Hematopoietic multipotent progenitor cell treated with erythropoietin and hydrocortisone succinate and interleukin-3 and kit ligand, for 4 days (in vitro differentiated cells): ENCODE data around the gene PDXDC1.
"Not testable (repeated sequence)": the region's sequence is repeated elsewhere in the genome, so short reads cannot be mapped to it uniquely, and the experiment has no call there.

Experiments used
- DNase-seq: peaks from one replicate; pipeline ENCODE4 v3.0.0-alpha.2; 2015

PDXDC1 gene, protein sequence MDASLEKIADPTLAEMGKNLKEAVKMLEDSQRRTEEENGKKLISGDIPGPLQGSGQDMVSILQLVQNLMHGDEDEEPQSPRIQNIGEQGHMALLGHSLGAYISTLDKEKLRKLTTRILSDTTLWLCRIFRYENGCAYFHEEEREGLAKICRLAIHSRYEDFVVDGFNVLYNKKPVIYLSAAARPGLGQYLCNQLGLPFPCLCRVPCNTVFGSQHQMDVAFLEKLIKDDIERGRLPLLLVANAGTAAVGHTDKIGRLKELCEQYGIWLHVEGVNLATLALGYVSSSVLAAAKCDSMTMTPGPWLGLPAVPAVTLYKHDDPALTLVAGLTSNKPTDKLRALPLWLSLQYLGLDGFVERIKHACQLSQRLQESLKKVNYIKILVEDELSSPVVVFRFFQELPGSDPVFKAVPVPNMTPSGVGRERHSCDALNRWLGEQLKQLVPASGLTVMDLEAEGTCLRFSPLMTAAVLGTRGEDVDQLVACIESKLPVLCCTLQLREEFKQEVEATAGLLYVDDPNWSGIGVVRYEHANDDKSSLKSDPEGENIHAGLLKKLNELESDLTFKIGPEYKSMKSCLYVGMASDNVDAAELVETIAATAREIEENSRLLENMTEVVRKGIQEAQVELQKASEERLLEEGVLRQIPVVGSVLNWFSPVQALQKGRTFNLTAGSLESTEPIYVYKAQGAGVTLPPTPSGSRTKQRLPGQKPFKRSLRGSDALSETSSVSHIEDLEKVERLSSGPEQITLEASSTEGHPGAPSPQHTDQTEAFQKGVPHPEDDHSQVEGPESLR

GRCh38 chr16:14974656-14975417 lies at the start of gene PDXDC1:
TSS of gene PDXDC1 (plus strand) at chr16:14975026. CDS start at chr16:14975200, 174 bp downstream.
- peak; percentile 99 for DNase-seq

- DNase-seq = peak; percentile 31
Observed at GRCh38 chr16:14928064-14928714, 46.6 kb upstream of the PDXDC1 start.

DNA sequence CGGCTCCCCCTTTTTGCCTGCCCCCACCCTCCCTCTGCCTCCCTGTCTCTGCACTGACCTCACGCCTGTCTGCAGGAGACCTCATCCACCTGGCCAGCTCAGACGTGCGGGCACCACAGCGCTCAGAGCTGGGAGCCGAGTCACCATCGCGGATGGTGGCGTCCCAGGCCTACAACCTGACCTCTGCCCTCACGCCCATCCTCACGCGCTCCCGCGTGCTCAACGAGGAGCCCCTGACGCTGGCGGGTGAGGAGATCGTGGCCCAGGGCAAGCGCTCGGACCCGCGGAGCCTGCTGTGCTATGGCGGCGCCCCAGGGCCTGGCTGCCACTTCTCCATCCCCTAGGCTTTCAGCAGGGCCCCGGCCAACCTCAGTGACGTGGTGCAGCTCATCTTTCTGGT lies 45.6 kb upstream of the PDXDC1 start:
- not testable (repeated sequence) for DNase-seq

- not testable (repeated sequence) for DNase-seq
Observed at GRCh38 chr16:14930246-14930645, 44.6 kb upstream of the PDXDC1 start.

DNA sequence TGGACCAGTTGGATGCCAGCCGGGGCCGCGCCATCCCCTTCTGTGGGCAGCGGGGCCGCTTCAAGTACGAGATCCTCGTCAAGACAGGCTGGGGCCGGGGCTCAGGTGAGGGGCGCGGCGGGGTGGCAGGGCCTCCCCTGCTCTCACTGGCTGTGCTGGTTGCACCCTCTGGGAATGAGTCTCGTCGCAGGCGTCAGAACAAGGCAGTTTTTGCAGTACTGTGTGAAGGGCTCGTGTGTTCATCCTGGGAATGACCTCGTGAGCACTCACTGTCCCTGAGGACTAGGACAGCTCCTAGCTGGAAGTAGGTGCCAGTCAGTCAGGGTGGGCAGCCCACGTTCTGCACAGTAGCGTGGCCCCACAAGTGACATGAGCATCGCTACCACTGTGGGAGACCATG lies 43.9 kb upstream of the PDXDC1 start:
- not testable (repeated sequence) for DNase-seq

GRCh38 chr16:14932581-14933375 lies 42.0 kb upstream of the PDXDC1 start:
- DNase-seq = not testable (repeated sequence)

DNA sequence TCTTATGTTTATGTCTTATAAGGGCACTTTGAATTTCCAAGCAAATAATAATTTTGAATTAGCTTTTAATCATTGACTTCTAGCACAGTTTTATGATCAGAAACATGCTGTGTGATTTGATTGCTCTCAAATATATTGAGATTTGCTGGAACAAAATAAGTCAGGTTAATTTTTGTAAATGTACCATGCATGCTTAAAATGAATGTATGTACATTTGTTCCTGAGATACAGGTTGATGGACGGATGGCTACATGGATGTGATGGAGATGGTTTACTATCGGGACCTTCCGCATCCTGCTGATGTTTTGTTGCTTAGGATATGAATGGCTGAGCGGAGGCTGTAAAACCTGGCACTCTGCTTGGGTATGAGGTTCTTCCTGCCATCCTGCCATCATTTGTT lies 37.7 kb upstream of the PDXDC1 start, which contains the start of gene NPIPA1:
NPIPA1 (plus strand) TSS at position 301 of the 400 bp plus-strand sequence; CDS start at position 301, 0 bp downstream.
- DNase-seq = not testable (repeated sequence)

DNA sequence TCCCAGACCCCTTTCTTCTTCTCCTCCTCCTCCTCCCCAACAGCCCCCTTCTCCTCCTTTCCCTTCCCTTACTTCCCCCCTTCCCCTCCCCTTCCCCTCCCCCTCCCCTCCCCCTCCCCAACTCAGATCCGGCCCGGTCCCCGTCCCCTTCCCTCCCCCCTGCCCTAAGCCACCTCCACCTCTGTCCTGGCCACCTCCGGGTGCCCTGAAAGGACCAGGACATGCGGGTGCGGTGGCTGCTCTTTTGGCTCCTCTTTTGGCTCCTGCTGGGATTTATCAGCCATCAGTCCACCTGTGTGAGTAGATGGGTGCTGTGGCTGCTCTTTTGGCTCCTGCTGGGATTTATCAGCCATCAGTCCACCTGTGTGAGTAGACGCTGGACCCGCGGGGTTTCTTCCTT lies 36.8 kb upstream of the PDXDC1 start:
- not testable (repeated sequence) for DNase-seq

GRCh38 chr16:14942686-14943085 lies 32.1 kb upstream of the PDXDC1 start:
- DNase-seq = not testable (repeated sequence)

GRCh38 chr16:14955546-14956231 lies 19.1 kb upstream of the PDXDC1 start:
- no peak for DNase-seq

GRCh38 chr16:14957576-14958322 lies 17.1 kb upstream of the PDXDC1 start:
- DNase-seq = no peak

- no peak for DNase-seq
Observed at GRCh38 chr16:14958323-14958600, 16.6 kb upstream of the PDXDC1 start.

DNA sequence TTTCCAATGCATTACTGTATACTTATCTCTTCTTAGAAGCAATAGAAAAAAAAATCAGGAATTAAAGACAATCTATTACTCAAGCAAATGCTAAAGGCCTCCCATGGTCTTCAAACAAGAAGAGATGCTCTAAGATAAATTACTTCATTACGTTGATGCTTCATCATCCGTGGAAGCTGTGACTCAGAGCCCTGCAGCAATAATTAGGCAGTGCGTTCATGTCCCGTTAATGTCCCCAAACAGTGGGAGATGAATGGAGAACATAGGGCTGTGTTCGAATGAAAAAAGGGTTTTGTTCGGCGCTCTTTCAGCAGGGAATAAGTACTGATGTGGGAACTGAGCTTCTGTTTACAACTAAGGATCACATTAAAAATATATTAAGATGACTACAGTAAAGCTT lies 15.9 kb upstream of the PDXDC1 start:
- DNase-seq = no peak

DNA sequence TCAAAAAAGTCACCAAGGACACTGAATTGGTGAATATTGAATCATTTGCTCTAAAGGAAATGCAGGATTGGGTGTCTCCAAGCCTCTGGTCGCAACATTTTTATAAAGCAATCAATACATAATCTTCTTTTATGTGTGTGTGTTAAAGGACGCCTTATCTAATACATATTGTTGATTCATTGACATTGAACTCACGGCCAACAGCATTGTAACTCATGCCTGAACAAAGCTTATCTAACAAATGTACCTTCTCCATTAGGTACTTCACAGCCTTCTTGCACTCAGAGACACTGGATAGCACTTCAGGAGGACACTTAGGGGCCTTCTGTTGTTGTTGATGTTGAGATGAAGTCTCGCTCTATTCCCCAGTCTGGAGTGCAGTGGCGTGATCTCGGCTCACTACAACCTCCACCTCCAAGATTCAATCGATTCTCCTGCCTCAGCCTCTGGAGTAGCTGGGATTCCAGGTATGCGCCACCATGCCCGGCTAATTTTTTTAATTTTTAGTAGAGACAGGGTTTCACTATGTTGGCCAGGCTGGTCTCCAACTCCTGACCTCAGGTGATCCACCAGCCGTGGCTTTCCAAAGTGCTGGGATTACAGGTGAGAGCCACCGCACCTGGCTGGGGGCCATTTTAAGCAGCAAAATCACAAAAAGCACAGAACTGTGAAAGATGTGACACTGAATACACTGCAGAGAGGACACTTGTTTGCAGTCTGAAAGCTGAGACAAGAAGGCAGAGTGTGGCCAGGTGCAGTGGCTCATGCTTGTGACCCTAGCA lies 13.2 kb upstream of the PDXDC1 start:
- no peak for DNase-seq

- DNase-seq = no peak
Observed at GRCh38 chr16:14963281-14964173, 11.3 kb upstream of the PDXDC1 start.

DNA sequence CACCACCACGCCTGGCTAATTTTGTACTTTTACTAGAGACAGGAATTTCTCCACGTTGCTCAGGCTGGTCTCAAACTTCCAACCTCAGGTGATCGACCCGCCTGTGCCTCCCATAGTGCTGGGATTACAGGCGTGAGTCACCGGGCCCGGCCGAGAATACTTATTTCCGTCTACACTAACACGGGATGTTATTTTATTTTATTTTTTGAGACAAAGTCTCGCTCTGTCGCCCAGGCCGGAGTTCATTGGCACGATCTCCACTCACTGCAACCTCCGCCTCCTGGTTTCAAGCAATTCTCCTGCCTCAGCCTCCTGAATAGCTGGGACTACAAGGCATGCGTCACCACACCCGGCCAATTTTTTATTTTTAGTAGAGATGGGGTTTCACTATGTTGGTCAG lies 9.5 kb upstream of the PDXDC1 start:
- DNase-seq = no peak

DNA sequence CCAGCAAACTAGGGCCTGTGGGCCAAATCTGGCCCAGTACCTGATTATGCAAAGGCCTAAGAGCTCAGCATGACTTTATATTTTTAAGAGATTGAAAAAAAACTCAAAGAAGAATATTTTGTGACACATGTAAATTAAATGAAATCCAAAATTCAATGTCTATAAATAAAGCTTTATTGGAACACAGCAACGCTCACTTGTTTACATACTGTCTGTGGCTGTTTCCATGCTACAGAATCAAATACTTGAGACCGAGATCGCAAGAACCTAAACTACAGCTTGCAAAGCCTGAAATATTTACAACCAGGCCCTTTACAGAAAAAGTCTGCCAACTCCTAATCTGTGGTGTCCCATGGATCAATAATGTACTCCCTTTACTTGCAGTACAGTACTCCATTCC lies 5.0 kb upstream of the PDXDC1 start:
- not testable (repeated sequence) for DNase-seq

DNA sequence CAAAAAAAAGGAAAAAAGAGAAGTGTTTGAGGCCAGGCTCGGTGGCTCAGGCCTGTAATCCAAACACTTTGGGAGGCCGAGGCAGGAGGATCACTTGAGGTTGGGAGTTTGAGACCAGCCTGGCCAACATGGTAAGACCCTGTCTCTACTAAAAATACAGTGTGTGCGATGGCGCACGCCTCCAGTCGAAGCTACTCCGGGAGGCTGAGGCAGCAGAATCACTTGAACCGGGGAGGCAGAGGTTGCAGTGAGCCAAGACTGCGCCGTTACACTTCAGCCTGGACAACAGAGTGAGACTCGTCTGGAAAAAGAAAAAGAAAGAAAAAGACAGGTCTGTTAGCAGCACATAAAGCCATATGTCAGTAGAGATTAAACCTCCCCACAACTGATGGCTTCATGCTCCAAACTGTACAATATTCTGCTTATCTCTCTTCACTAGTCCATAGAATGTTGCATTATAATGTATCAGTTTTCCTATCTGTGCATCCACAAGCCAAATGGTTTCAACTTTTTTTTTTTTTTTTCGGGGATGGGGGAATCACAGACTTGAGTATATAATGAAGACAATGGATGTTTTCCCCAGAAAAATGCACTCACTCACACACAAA lies 3.1 kb upstream of the PDXDC1 start:
- peak; percentile 87 for DNase-seq
